Panc1 (cell line): ENCODE measurements around the gene MYO16.

Experiments
- POLR2AphosphoS5 ChIP-seq: IDR thresholded peaks from 2 replicates; pipeline ENCODE4 v1.6.1; 2012; ENCODE audit warnings: mild to moderate bottlenecking, low read depth, low read length, moderate library complexity
- SIN3A ChIP-seq: IDR thresholded peaks from 2 replicates; pipeline ENCODE4 v1.6.1; 2012; ENCODE audit warnings: low read depth, mild to moderate bottlenecking, low read length, moderate library complexity, borderline replicate concordance; ENCODE audit not compliant: insufficient read depth
- TCF7L2 ChIP-seq: IDR thresholded peaks from 2 replicates; pipeline ENCODE4 v1.6.1; 2011; ENCODE audit warnings: mild to moderate bottlenecking, low read depth, low read length, inconsistent platforms
- TF ChIP-seq, protein P1 (sequence below): fragments of 450-650 bp; IDR thresholded peaks from 2 replicates; pipeline ENCODE4 v1.5.1; 2017; ENCODE audit warnings: mild to moderate bottlenecking
- TF ChIP-seq, protein P2 (sequence below), 2 experiments: IDR thresholded peaks; 2 replicates each; pipeline ENCODE4 v1.6.1; 2011 to 2012; ENCODE audit warnings: low read depth in 2 of 2, control low read depth in 1 of 2, low read length in 1 of 2, mild to moderate bottlenecking in 1 of 2, moderate library complexity in 1 of 2; ENCODE audit not compliant: insufficient read depth in 1 of 2

DNA sequence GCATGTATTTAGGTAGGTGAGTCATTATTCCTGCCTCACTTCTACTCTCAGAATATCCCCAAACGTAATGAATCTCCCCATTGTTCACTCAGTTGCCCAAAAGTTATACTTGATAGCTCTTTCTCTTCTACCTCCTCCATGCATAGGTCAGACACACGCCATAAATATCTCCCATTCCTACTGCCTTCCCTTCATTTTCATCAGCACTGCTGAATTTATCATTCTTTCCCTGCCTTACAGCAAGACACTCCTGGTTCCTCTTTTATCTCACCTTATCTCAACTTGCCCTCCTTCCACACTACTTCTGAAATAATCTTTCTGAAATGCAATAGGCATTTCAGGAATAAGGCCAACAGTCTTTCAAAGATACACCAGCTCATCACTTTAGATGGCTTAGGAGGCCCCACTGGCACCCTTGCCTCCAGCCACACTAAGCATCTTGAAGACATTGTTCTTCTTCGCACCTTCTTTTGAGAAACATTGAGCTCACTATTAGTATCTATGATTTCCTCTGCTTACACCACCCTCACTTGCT is 333.9 kb downstream of the MYO16 start:
- TF ChIP-seq, protein P1, sequence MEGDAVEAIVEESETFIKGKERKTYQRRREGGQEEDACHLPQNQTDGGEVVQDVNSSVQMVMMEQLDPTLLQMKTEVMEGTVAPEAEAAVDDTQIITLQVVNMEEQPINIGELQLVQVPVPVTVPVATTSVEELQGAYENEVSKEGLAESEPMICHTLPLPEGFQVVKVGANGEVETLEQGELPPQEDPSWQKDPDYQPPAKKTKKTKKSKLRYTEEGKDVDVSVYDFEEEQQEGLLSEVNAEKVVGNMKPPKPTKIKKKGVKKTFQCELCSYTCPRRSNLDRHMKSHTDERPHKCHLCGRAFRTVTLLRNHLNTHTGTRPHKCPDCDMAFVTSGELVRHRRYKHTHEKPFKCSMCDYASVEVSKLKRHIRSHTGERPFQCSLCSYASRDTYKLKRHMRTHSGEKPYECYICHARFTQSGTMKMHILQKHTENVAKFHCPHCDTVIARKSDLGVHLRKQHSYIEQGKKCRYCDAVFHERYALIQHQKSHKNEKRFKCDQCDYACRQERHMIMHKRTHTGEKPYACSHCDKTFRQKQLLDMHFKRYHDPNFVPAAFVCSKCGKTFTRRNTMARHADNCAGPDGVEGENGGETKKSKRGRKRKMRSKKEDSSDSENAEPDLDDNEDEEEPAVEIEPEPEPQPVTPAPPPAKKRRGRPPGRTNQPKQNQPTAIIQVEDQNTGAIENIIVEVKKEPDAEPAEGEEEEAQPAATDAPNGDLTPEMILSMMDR: no peak
- TF ChIP-seq SIN3A: no peak
- TF ChIP-seq POLR2AphosphoS5: no peak
- TF ChIP-seq, protein P2, sequence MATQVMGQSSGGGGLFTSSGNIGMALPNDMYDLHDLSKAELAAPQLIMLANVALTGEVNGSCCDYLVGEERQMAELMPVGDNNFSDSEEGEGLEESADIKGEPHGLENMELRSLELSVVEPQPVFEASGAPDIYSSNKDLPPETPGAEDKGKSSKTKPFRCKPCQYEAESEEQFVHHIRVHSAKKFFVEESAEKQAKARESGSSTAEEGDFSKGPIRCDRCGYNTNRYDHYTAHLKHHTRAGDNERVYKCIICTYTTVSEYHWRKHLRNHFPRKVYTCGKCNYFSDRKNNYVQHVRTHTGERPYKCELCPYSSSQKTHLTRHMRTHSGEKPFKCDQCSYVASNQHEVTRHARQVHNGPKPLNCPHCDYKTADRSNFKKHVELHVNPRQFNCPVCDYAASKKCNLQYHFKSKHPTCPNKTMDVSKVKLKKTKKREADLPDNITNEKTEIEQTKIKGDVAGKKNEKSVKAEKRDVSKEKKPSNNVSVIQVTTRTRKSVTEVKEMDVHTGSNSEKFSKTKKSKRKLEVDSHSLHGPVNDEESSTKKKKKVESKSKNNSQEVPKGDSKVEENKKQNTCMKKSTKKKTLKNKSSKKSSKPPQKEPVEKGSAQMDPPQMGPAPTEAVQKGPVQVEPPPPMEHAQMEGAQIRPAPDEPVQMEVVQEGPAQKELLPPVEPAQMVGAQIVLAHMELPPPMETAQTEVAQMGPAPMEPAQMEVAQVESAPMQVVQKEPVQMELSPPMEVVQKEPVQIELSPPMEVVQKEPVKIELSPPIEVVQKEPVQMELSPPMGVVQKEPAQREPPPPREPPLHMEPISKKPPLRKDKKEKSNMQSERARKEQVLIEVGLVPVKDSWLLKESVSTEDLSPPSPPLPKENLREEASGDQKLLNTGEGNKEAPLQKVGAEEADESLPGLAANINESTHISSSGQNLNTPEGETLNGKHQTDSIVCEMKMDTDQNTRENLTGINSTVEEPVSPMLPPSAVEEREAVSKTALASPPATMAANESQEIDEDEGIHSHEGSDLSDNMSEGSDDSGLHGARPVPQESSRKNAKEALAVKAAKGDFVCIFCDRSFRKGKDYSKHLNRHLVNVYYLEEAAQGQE (IDR thresholded peaks at IDR 0.05; ENCODE audit: insufficient read depth in 1 of 2, low read depth in 2 of 2, low read length in 1 of 2): no peak
- no peak for TF ChIP-seq TCF7L2
